IPS-18c (cell line): ENCODE data around the gene CASP8.
"Not testable (repeated sequence)": the region's sequence is repeated elsewhere in the genome, so short reads cannot be mapped to it uniquely, and the experiment has no call there.

Source experiments
- H3K4me3 ChIP-seq: 2 replicates; pipeline ENCODE4 v1.7.0; 2013; ENCODE audit warnings: low read depth, mild to moderate bottlenecking, low read length, moderate library complexity; ENCODE audit not compliant: insufficient read depth
- H3K9me3 ChIP-seq: one replicate; pipeline ENCODE4 v1.6.1; 2013; ENCODE audit warnings: mild to moderate bottlenecking, low read length, moderate library complexity; ENCODE audit not compliant: control insufficient read depth, insufficient read depth

The CASP8 gene

GRCh38 chr2:201280191-201281040, 20.1 kb downstream of the CASP8 start:
- Histone ChIP-seq H3K9me3 (no peaks in the 10 kb centered on the region), H3K4me3 (no peak overlapping the region)

- peaks cover 4% of the 10 kb centered on the region for H3K9me3 ChIP-seq
- H3K4me3 ChIP-seq, result no peak overlapping the region
These were observed 25.2 kb downstream of the CASP8 start for GRCh38 chr2:201285499-201285898.

- H3K4me3 ChIP-seq, H3K9me3 ChIP-seq: not testable (repeated sequence)
These were observed 30.3 kb downstream of the CASP8 start for GRCh38 chr2:201290457-201291148.

- Histone ChIP-seq H3K4me3 (no peak overlapping the region), H3K9me3 (no peaks in the 10 kb centered on the region)
These were observed 38.2 kb downstream of the CASP8 start for GRCh38 chr2:201298462-201299052.

GRCh38 chr2:201299929-201300328, 39.6 kb downstream of the CASP8 start:
- not testable (repeated sequence) for H3K4me3 ChIP-seq, H3K9me3 ChIP-seq

- Histone ChIP-seq H3K4me3 (no peak overlapping the region), H3K9me3 (no peaks in the 10 kb centered on the region)
These were observed 47.5 kb downstream of the CASP8 start for GRCh38 chr2:201307876-201308275.

- H3K4me3 ChIP-seq, result no peak overlapping the region
- no peaks in the 10 kb centered on the region for H3K9me3 ChIP-seq
These were observed 48.6 kb downstream of the CASP8 start for GRCh38 chr2:201308914-201309313.

GRCh38 chr2:201313362-201313761, 53.0 kb downstream of the CASP8 start:
- Histone ChIP-seq H3K9me3 (no peaks in the 10 kb centered on the region), H3K4me3 (no peak overlapping the region)

GRCh38 chr2:201319511-201319910, 59.2 kb downstream of the CASP8 start:
- H3K4me3 ChIP-seq, result no peak overlapping the region

GRCh38 chr2:201320257-201320656, 59.9 kb downstream of the CASP8 start:
- H3K4me3 ChIP-seq, result no peak overlapping the region
- H3K9me3 ChIP-seq, result no peaks in the 10 kb centered on the region

More at GRCh38 chr2:201319511-201319910, 59.2 kb downstream of the CASP8 start:
- no peaks in the 10 kb centered on the region for H3K9me3 ChIP-seq

- H3K9me3 ChIP-seq, result no peaks in the 10 kb centered on the region
- H3K4me3 ChIP-seq, result no peak overlapping the region
These were observed 60.4 kb downstream of the CASP8 start for GRCh38 chr2:201320701-201321100.

GRCh38 chr2:201322772-201323171, 62.4 kb downstream of the CASP8 start:
- H3K4me3 ChIP-seq, result no peak overlapping the region
- no peaks in the 10 kb centered on the region for H3K9me3 ChIP-seq

- Histone ChIP-seq H3K9me3 (no peaks in the 10 kb centered on the region), H3K4me3 (no peak overlapping the region)
These were observed 67.3 kb downstream of the CASP8 start for GRCh38 chr2:201327678-201328077.

GRCh38 chr2:201329409-201329808, 69.1 kb downstream of the CASP8 start:
- H3K9me3 ChIP-seq, result no peaks in the 10 kb centered on the region
- no peak overlapping the region for H3K4me3 ChIP-seq
